Tongue (tissue), 2 donors: Measurements from ENCODE around the gene FILIP1L. TPM values are rescaled to one million over a fixed set of nuclear protein-coding genes. Genes with fewer than 3 reads are reported as not detected.

ENCODE experiments used
- DNase-seq: peaks from one replicate; pipeline ENCODE4 v3.0.0-alpha.2; 2015
- total RNA-seq: library from RNA; depleted of rRNA; stranded (reverse); fragments of >200 nt; gene quantifications from one replicate; pipeline ENCODE4 v1.2.3, GENCODE V29; 2014

Gene FILIP1L
- total RNA-seq, 1 donor from 2014 or later = 72.0 TPM

GRCh38 chr3:100125161-100125938, 11.0 kb upstream of the FILIP1L start:
- peak; percentile 47 for DNase-seq

GRCh38 chr3:100124201-100124761, 10.0 kb upstream of the FILIP1L start:
- peak; percentile 72 for DNase-seq

- DNase-seq = no peak
These were observed 8.8 kb upstream of the FILIP1L start for GRCh38 chr3:100123112-100123511.

GRCh38 chr3:100122321-100122720, 8.0 kb upstream of the FILIP1L start:
- no peak for DNase-seq

GRCh38 chr3:100120693-100121092, 6.4 kb upstream of the FILIP1L start:
- no peak for DNase-seq

- peak; percentile 61 for DNase-seq
These were observed 5.7 kb upstream of the FILIP1L start for GRCh38 chr3:100120012-100120411.

GRCh38 chr3:100117093-100117492, 2.8 kb upstream of the FILIP1L start:
- no peak for DNase-seq

GRCh38 chr3:100113723-100114412, 433 bp downstream of the FILIP1L start:
- DNase-seq = no peak

GRCh38 chr3:100111728-100112127, 2.6 kb downstream of the FILIP1L start:
- DNase-seq = no peak

GRCh38 chr3:100110162-100110561, 4.1 kb downstream of the FILIP1L start:
- peak; percentile 60 for DNase-seq

GRCh38 chr3:100108464-100109079, 5.7 kb downstream of the FILIP1L start:
- no peak for DNase-seq

GRCh38 chr3:100107221-100107814, 7.0 kb downstream of the FILIP1L start:
- peak; percentile 41 for DNase-seq

- DNase-seq = no peak
These were observed 7.7 kb downstream of the FILIP1L start for GRCh38 chr3:100106531-100107141.

GRCh38 chr3:100106094-100106493, 8.2 kb downstream of the FILIP1L start:
- DNase-seq = no peak

GRCh38 chr3:100105501-100105900, 8.8 kb downstream of the FILIP1L start:
- DNase-seq = no peak

GRCh38 chr3:100104817-100105413, 9.4 kb downstream of the FILIP1L start:
- no peak for DNase-seq

- DNase-seq = no peak
These were observed 9.9 kb downstream of the FILIP1L start for GRCh38 chr3:100104442-100104798.

- no peak for DNase-seq
These were observed 10.5 kb downstream of the FILIP1L start for GRCh38 chr3:100103558-100104441.

- DNase-seq = no peak
These were observed 11.5 kb downstream of the FILIP1L start for GRCh38 chr3:100102757-100103156.

GRCh38 chr3:100100425-100100824, 13.9 kb downstream of the FILIP1L start:
- DNase-seq = no peak

GRCh38 chr3:100099621-100100020, 14.7 kb downstream of the FILIP1L start:
- no peak for DNase-seq
